IMR-90 (cell line): ENCODE results near the gene PALB2. TPM values are rescaled to one million over a fixed set of nuclear protein-coding genes. Genes with fewer than 3 reads are reported as not detected.

Source experiments
- ATAC-seq: fragments of 200-7000 bp; cut with Tn5 transposase; 2 replicates; pipeline ENCODE4 v1.9.1; 2020; ENCODE audit warnings: low read depth, mild to moderate bottlenecking, moderate library complexity
- BruUV-seq: library from RNA; stranded (reverse); fragments of 400-500 nt; replicated peaks from 2 replicates; lab custom pipeline; 2021; lab: Mats Ljungman, UMichigan
- CTCF ChIA-PET: fragments of 300-600 bp; formaldehyde crosslinking; extraction: SDS; loops from one replicate; lab custom pipeline; 2021; ENCODE audit warnings: antibody characterized with exemption; lab: Yijun Ruan, JAX
- POLR2A ChIA-PET: fragments of 300-600 bp; sonication (Branson Sonifier 250); formaldehyde crosslinking; loops from one replicate; lab custom pipeline; 2022; ENCODE audit warnings: antibody characterized with exemption; ENCODE audit not compliant: unreplicated experiment; lab: Charles Lee
- DNase-seq: peaks from one replicate; pipeline ENCODE4 v3.0.0; 2013
- H2AFZ ChIP-seq: replicated peaks from 2 replicates; pipeline ENCODE3; 2013; ENCODE audit warnings: low read length, mild to moderate bottlenecking; ENCODE audit not compliant: poor library complexity
- H2AK5ac ChIP-seq: 2 replicates; pipeline ENCODE4 v1.6.1; 2013; ENCODE audit warnings: low read depth, low read length, inconsistent platforms
- H2AK9ac ChIP-seq: replicated peaks from 2 replicates; pipeline ENCODE3; 2013; ENCODE audit warnings: mild to moderate bottlenecking, low read depth, low read length, moderate library complexity; ENCODE audit not compliant: poor library complexity
- H2BK120ac ChIP-seq: 2 replicates; pipeline ENCODE4 v1.6.1; 2013; ENCODE audit warnings: low read depth, low read length, inconsistent platforms
- H2BK15ac ChIP-seq: 3 replicates; pipeline ENCODE4 v1.6.1; 2013; ENCODE audit warnings: low read depth, low read length, inconsistent platforms
- H2BK20ac ChIP-seq: 2 replicates; pipeline ENCODE4 v1.6.1; 2013; ENCODE audit warnings: low read depth, mild to moderate bottlenecking, inconsistent platforms, low read length, moderate library complexity
- H2BK5ac ChIP-seq: 2 replicates; pipeline ENCODE4 v1.6.1; 2013; ENCODE audit warnings: mild to moderate bottlenecking, low read depth, low read length, inconsistent platforms; ENCODE audit not compliant: poor library complexity, severe bottlenecking
- H3K14ac ChIP-seq: replicated peaks from 2 replicates; pipeline ENCODE4 v1.6.1; 2013; ENCODE audit warnings: low read depth, low read length, inconsistent platforms
- H3K18ac ChIP-seq: 2 replicates; pipeline ENCODE4 v1.6.1; 2013; ENCODE audit warnings: low read depth, low read length, control low read depth
- H3K23ac ChIP-seq: 2 replicates; pipeline ENCODE4 v1.6.1; 2013; ENCODE audit warnings: low read depth, low read length, inconsistent platforms
- H3K27ac ChIP-seq: 2 replicates; pipeline ENCODE4 v1.5.1; 2013; ENCODE audit warnings: mild to moderate bottlenecking, control low read depth, low read length; ENCODE audit not compliant: insufficient read depth
- H3K27me3 ChIP-seq: 2 replicates; pipeline ENCODE4 v1.6.1; 2013; ENCODE audit warnings: low read length; ENCODE audit not compliant: control insufficient read depth, insufficient read depth
- H3K36me3 ChIP-seq: 2 replicates; pipeline ENCODE4 v1.6.1; 2013; ENCODE audit warnings: low read length, mixed read lengths; ENCODE audit not compliant: control insufficient read depth, insufficient read depth
- H3K4ac ChIP-seq: 2 replicates; pipeline ENCODE4 v1.6.1; 2013; ENCODE audit warnings: low read depth, low read length, inconsistent platforms
- H3K4me1 ChIP-seq: 2 replicates; pipeline ENCODE4 v1.6.1; 2013; ENCODE audit warnings: low read length, mixed read lengths; ENCODE audit not compliant: control insufficient read depth, insufficient read depth
- H3K4me2 ChIP-seq: 2 replicates; pipeline ENCODE4 v1.6.1; 2013; ENCODE audit warnings: low read depth, mild to moderate bottlenecking, control low read depth, low read length, moderate library complexity
- H3K4me3 ChIP-seq: 2 replicates; pipeline ENCODE4 v1.5.1; 2013; ENCODE audit warnings: low read depth, mild to moderate bottlenecking, control low read depth, low read length, moderate library complexity; ENCODE audit not compliant: insufficient read depth
- H3K56ac ChIP-seq: 2 replicates; pipeline ENCODE4 v1.6.1; 2013; ENCODE audit warnings: low read length, inconsistent platforms; ENCODE audit not compliant: insufficient read depth; ENCODE audit errors: extremely low read depth
- H3K79me1 ChIP-seq, 2 experiments: 2 replicates each; pipeline ENCODE4 v1.6.1; 2013; ENCODE audit warnings: low read length in 2 of 2, inconsistent platforms in 1 of 2, low read depth in 1 of 2
- H3K9ac ChIP-seq: 2 replicates; pipeline ENCODE4 v1.6.1; 2013; ENCODE audit warnings: low read depth, low read length, control low read depth
- H3K9me1 ChIP-seq: 2 replicates; pipeline ENCODE4 v1.6.1; 2013; ENCODE audit warnings: low read length, inconsistent platforms; ENCODE audit not compliant: insufficient read depth
- H3K9me3 ChIP-seq: 2 replicates; pipeline ENCODE4 v1.6.1; 2013; ENCODE audit warnings: low read length; ENCODE audit not compliant: control insufficient read depth, insufficient read depth
- H4K20me1 ChIP-seq: 2 replicates; pipeline ENCODE4 v1.6.1; 2013; ENCODE audit warnings: low read length, inconsistent platforms; ENCODE audit not compliant: insufficient read depth
- H4K5ac ChIP-seq: 2 replicates; pipeline ENCODE4 v1.6.1; 2013; ENCODE audit warnings: mild to moderate bottlenecking, low read depth, low read length, control low read depth
- H4K8ac ChIP-seq, 2 experiments: 2 replicates each; pipeline ENCODE4 v1.6.1; 2013; ENCODE audit warnings: low read depth in 2 of 2, low read length in 2 of 2, control low read depth in 1 of 2, inconsistent platforms in 1 of 2
- H4K91ac ChIP-seq: 2 replicates; pipeline ENCODE4 v1.6.1; 2013; ENCODE audit warnings: low read depth, low read length, inconsistent platforms; ENCODE audit not compliant: insufficient read depth
- BHLHE40 ChIP-seq: fragments of 150-350 bp; IDR thresholded peaks from 2 replicates; pipeline ENCODE4 v1.6.1; 2016; ENCODE audit warnings: mild to moderate bottlenecking, low read depth, low read length
- CEBPB ChIP-seq: IDR thresholded peaks from 2 replicates; pipeline ENCODE4 v1.6.1; 2012; ENCODE audit warnings: low read depth, low read length, improper control_type of control experiment
- CHD1 ChIP-seq: IDR thresholded peaks from 2 replicates; pipeline ENCODE4 v1.6.1; 2012; ENCODE audit warnings: low read depth, low read length, improper control_type of control experiment
- FOS ChIP-seq: fragments of 150-350 bp; IDR thresholded peaks from 2 replicates; pipeline ENCODE4 v1.6.1; 2016; ENCODE audit warnings: low read depth, low read length
- MAFK ChIP-seq: IDR thresholded peaks from 2 replicates; pipeline ENCODE4 v1.6.1; 2012; ENCODE audit warnings: low read depth, low read length, improper control_type of control experiment
- MAZ ChIP-seq: IDR thresholded peaks from 2 replicates; pipeline ENCODE4 v1.6.1; 2012; ENCODE audit warnings: low read depth, mild to moderate bottlenecking, low read length, improper control_type of control experiment, moderate library complexity, borderline replicate concordance
- MXI1 ChIP-seq: IDR thresholded peaks from 2 replicates; pipeline ENCODE4 v1.6.1; 2012; ENCODE audit warnings: low read depth, mild to moderate bottlenecking, low read length, moderate library complexity, borderline replicate concordance
- NFE2L2 ChIP-seq: fragments of 150-350 bp; IDR thresholded peaks from 2 replicates; pipeline ENCODE4 v1.6.1; 2016; ENCODE audit warnings: low read depth, mild to moderate bottlenecking, low read length
- POLR2A ChIP-seq: IDR thresholded peaks from 2 replicates; pipeline ENCODE4 v1.6.1; 2012; ENCODE audit warnings: mild to moderate bottlenecking, low read depth, low read length
- RAD21 ChIP-seq: IDR thresholded peaks from 2 replicates; pipeline ENCODE4 v1.6.1; 2012; ENCODE audit warnings: low read length, improper control_type of control experiment
- RCOR1 ChIP-seq: IDR thresholded peaks from 2 replicates; pipeline ENCODE4 v1.6.1; 2012; ENCODE audit warnings: mild to moderate bottlenecking, low read length, improper control_type of control experiment; ENCODE audit not compliant: insufficient replicate concordance
- RFX5 ChIP-seq: IDR thresholded peaks from 2 replicates; pipeline ENCODE4 v1.8.0; 2012; ENCODE audit warnings: low read depth, mild to moderate bottlenecking, low read length, moderate library complexity
- SMC3 ChIP-seq: fragments of 150-350 bp; IDR thresholded peaks from 2 replicates; pipeline ENCODE4 v1.6.1; 2016; ENCODE audit warnings: low read depth, mild to moderate bottlenecking, antibody characterized with exemption, low read length, moderate library complexity
- WGBS, 2 experiments: methylation state at CpG; one replicate each; pipeline versions ENCODE4 v1.1.5 to v1.1.7; 2013; ENCODE audit warnings: missing lambda C conversion rate in 2 of 2; ENCODE audit not compliant: insufficient read length in 1 of 2; ENCODE audit errors: extremely low coverage in 2 of 2; 5-methylcytosine and 5-hydroxymethylcytosine counted together
- dilution Hi-C: fragments of 300-500 bp; cut with HindIII; formaldehyde crosslinking; loops from one replicate; pipeline ENCODE4 v1.14.3; 2018; ENCODE audit warnings: low sequenced_read_pairs; ENCODE audit not compliant: unreplicated experiment
- in situ Hi-C: fragments of 300-500 bp; cut with MboI; formaldehyde crosslinking; loops from 3 replicates; pipeline ENCODE4 v1.14.3; 2019; ENCODE audit warnings: low sequenced_read_pairs, inconsistent platforms, mixed read lengths
- intact Hi-C: fragments of 100-400 bp; cut with micrococcal nuclease; formaldehyde crosslinking; loops from 2 replicates; pipeline ENCODE4 v1.10.0; 2022
- polyA plus RNA-seq, 3 experiments: library from polyadenylated mRNA; depleted of rRNA; stranded (reverse); fragments of >200 nt; gene quantifications; 2 replicates each; pipeline ENCODE4 v1.2.3, GENCODE V29; 2012; ENCODE audit warnings: low replicate concordance in 1 of 3
- total RNA-seq: library from RNA; depleted of rRNA; stranded (reverse); fragments of >200 nt; gene quantifications from 2 replicates; pipeline ENCODE4 v1.2.3, GENCODE V29; 2012
- TF ChIP-seq, protein P1 (sequence below): fragments of 150-350 bp; IDR thresholded peaks from 2 replicates; pipeline ENCODE4 v1.6.1; 2016; ENCODE audit warnings: low read depth, mild to moderate bottlenecking, low read length, moderate library complexity, borderline replicate concordance
- TF ChIP-seq, protein P2 (sequence below): conservative IDR thresholded peaks from 2 replicates; pipeline ENCODE4 v1.5.1; 2012; ENCODE audit warnings: mild to moderate bottlenecking, low read depth, low read length, improper control_type of control experiment
- TF ChIP-seq, protein P3 (sequence below): fragments of 150-350 bp; IDR thresholded peaks from 2 replicates; pipeline ENCODE4 v1.6.1; 2017; ENCODE audit warnings: mild to moderate bottlenecking, antibody characterized with exemption, low read length, low read depth

PALB2 gene
- total and polyA plus RNA-seq, 2 of the 4 experiments (the other 2 are of a cell fraction), result 4.1 to 8.6 TPM

DNA sequence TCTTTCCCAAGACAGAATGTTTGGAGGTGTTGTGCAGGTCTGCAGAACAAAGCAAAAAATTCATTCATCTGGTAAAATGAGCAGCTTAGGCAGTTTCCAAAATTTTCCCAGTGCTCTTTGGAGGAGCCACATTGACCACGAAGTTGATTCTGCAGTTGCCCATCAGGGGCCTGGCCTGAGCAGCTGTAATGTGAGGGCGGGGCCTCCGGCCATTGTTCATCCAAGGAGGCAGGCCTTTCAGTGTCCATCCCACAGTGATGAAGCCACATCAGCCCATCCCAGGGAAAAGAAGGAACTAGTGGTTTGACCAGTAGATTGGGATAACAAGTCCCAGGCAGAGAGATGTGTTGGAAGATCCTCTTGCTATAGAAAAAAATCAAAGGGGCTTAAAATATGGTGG, 73.5 kb downstream of the PALB2 start:
- Histone ChIP-seq H3K9me3 (no peaks in the 10 kb centered on the region), H3K23ac (no peak overlapping the region), H3K56ac (no peak overlapping the region), H2BK15ac (no peak overlapping the region), H2BK20ac (no peak overlapping the region), H2AFZ (no peak overlapping the region), H3K27me3 (no peaks in the 10 kb centered on the region), H3K14ac (no peak overlapping the region), H4K5ac (no peak overlapping the region), H3K36me3 (peaks cover 83% of the 10 kb centered on the region), H3K79me1 (peaks cover 28 to 40% of the 10 kb centered on the region in 2 experiments), H3K18ac (no peak overlapping the region), H2AK9ac (no peak overlapping the region), H4K91ac (no peak overlapping the region), H3K4me1 (no peaks in the 10 kb centered on the region), H4K20me1 (peaks cover 13% of the 10 kb centered on the region; the same call in 1 of the 2 replicates), H2AK5ac (no peak overlapping the region), H2BK120ac (no peak overlapping the region), H3K4me3 (no peak overlapping the region), H3K4me2 (no peak overlapping the region), H4K8ac (no peak overlapping the region), H3K9ac (no peak overlapping the region), H3K27ac (no peak overlapping the region), H3K9me1 (peaks cover 3% of the 10 kb centered on the region; the same call in 1 of the 2 replicates), H2BK5ac (no peak overlapping the region), H3K4ac (no peak overlapping the region)
- intact Hi-C loops (no loop called here), dilution Hi-C loops (no loop called here), in situ Hi-C loops (no loop called here)
- WGBS, 2 experiments, result 80% methylated on average over 1 of the region's 3 CpGs; no CpG with 5 or more reads in 1 of the 2 experiments
- BruUV-seq, result no TSS peak
- ATAC-seq, result no peak
- TF ChIP-seq RCOR1 (no peak), RFX5 (no peak), FOS (no peak), POLR2A (no peak), NFE2L2 (no peak), SMC3 (no peak), CEBPB (no peak), BHLHE40 (no peak), MAFK (no peak), MAZ (no peak), RAD21 (no peak), MXI1 (no peak), CHD1 (no peak)
- TF ChIP-seq, protein P1, sequence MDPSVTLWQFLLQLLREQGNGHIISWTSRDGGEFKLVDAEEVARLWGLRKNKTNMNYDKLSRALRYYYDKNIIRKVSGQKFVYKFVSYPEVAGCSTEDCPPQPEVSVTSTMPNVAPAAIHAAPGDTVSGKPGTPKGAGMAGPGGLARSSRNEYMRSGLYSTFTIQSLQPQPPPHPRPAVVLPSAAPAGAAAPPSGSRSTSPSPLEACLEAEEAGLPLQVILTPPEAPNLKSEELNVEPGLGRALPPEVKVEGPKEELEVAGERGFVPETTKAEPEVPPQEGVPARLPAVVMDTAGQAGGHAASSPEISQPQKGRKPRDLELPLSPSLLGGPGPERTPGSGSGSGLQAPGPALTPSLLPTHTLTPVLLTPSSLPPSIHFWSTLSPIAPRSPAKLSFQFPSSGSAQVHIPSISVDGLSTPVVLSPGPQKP, result no peak
- TF ChIP-seq, protein P2, sequence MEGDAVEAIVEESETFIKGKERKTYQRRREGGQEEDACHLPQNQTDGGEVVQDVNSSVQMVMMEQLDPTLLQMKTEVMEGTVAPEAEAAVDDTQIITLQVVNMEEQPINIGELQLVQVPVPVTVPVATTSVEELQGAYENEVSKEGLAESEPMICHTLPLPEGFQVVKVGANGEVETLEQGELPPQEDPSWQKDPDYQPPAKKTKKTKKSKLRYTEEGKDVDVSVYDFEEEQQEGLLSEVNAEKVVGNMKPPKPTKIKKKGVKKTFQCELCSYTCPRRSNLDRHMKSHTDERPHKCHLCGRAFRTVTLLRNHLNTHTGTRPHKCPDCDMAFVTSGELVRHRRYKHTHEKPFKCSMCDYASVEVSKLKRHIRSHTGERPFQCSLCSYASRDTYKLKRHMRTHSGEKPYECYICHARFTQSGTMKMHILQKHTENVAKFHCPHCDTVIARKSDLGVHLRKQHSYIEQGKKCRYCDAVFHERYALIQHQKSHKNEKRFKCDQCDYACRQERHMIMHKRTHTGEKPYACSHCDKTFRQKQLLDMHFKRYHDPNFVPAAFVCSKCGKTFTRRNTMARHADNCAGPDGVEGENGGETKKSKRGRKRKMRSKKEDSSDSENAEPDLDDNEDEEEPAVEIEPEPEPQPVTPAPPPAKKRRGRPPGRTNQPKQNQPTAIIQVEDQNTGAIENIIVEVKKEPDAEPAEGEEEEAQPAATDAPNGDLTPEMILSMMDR, result no peak
- TF ChIP-seq, protein P3, sequence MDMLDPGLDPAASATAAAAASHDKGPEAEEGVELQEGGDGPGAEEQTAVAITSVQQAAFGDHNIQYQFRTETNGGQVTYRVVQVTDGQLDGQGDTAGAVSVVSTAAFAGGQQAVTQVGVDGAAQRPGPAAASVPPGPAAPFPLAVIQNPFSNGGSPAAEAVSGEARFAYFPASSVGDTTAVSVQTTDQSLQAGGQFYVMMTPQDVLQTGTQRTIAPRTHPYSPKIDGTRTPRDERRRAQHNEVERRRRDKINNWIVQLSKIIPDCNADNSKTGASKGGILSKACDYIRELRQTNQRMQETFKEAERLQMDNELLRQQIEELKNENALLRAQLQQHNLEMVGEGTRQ, result no peak
- ChIA-PET CTCF (no interaction called here), POLR2A (no interaction called here)
- DNase-seq, result no peak
